Activated CD4-positive, alpha-beta T cell treated with anti-CD3 and anti-CD28 coated beads, Interleukin-2, amount 10 ng/mL, durations not matched to agents 7 days and 5 days (primary cell): Measurements from ENCODE around the gene MFAP4. TPM values are rescaled to one million over a fixed set of nuclear protein-coding genes. Genes with fewer than 3 reads are reported as not detected.

Experiments
- CTCF ChIA-PET: fragments of 350-600 bp; sonication (Branson Sonifier 250); formaldehyde crosslinking; loops from one replicate; lab custom pipeline; 2021; ENCODE audit warnings: antibody characterized with exemption; lab: Charles Lee
- POLR2A ChIA-PET: fragments of 350-600 bp; sonication (Branson Sonifier 250); formaldehyde crosslinking; loops from one replicate; lab custom pipeline; 2021; ENCODE audit warnings: antibody characterized with exemption; lab: Charles Lee
- DNase-seq: peaks from one replicate; pipeline ENCODE4 v3.0.0-alpha.2; 2020
- H3K27ac Mint-ChIP-seq: one replicate; pipeline ENCODE4 v1.8.0; 2021; ENCODE audit warnings: mild to moderate bottlenecking, moderate library complexity, mixed read lengths
- H3K27me3 Mint-ChIP-seq: one replicate; pipeline ENCODE4 v1.8.0; 2021; ENCODE audit warnings: mixed read lengths
- H3K36me3 Mint-ChIP-seq: one replicate; pipeline ENCODE4 v1.8.0; 2021; ENCODE audit warnings: low read depth, mixed read lengths
- H3K4me1 Mint-ChIP-seq: one replicate; pipeline ENCODE4 v1.8.0; 2021; ENCODE audit warnings: mixed read lengths
- H3K4me3 Mint-ChIP-seq: one replicate; pipeline ENCODE4 v1.8.0; 2021; ENCODE audit warnings: mild to moderate bottlenecking, moderate library complexity, mixed read lengths
- H3K9me3 Mint-ChIP-seq: one replicate; pipeline ENCODE4 v1.8.0; 2021; ENCODE audit warnings: mixed read lengths
- total RNA-seq, 2 experiments: library from RNA; stranded (reverse); gene quantifications; one replicate each; pipeline ENCODE4 v1.2.3, GENCODE V29; 2021

MFAP4 gene
- total RNA-seq, 2 experiments from 2014 or later, result not detected

DNA sequence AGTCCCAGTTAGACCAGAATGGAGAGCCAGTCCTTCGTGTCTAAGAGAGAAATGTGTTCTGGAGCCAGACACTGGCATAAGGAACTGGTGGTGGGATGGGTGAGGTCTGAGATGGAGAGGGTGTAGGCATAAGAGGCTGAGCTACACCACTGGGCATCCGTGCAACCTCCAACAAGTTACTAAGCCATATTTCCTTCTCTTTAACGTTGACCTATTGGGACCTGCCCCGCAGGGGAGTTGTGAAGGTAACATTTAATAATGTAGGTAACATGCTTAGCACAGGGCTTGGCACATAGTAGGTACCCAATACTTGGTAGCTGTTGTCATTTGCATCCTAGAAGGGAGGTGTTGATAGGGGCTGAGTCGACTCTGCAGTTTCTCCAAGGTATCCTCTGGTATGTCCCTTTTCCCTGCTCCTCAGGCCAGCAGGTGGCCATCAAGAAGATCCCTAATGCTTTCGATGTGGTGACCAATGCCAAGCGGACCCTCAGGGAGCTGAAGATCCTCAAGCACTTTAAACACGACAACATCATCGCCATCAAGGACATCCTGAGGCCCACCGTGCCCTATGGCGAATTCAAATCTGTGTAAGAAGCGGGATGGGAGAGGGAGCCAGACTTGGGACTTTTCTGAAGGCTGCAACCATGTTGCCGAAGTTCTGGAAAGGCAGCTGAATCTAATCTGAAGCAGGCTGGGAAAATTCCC, 7.5 kb downstream of the MFAP4 start:
- no peak for DNase-seq
- ChIA-PET POLR2A (no interaction called here), CTCF (interaction anchor here (0.6 to 2.9 kb wide), 2 partner anchors 16 to 537 kb away, joined by 4 to 37 read pairs; partner anchors contain the start of gene B9D1)
- Mint-ChIP-seq H3K4me1 (peaks cover 30% of the 10 kb centered on the region), H3K36me3 (peaks cover 39% of the 10 kb centered on the region), H3K9me3 (no peaks in the 10 kb centered on the region), H3K27ac (peak overlapping the region; percentile 75), H3K4me3 (peak overlapping the region; percentile 97), H3K27me3 (no peaks in the 10 kb centered on the region)

GRCh38 chr17:19378416-19379360, 8.3 kb downstream of the MFAP4 start, which contains the start of gene MAPK7:
TSS of gene MAPK7 (plus strand) at chr17:19378498. CDS start at chr17:19378901, 403 bp downstream.
- Mint-ChIP-seq H3K36me3 (peaks cover 33% of the 10 kb centered on the region), H3K4me1 (peaks cover 27% of the 10 kb centered on the region), H3K9me3 (no peaks in the 10 kb centered on the region), H3K27me3 (no peaks in the 10 kb centered on the region), H3K27ac (peak within 1 kb of the TSS; percentile 98), H3K4me3 (peak within 1 kb of the TSS; percentile 97)
- ChIA-PET CTCF (interaction anchor here (0.5 to 2.9 kb wide), 8 partner anchors 8 to 386 kb away, joined by 3 to 37 read pairs (median 4); partner anchors contain the start of genes B9D1 and MFAP4), POLR2A (interaction anchor here (0.8 to 0.9 kb wide), 2 partner anchors 10 to 13 kb away, joined by 3 read pairs; no protein-coding TSS in a partner anchor)
- DNase-seq, result no peak

DNA sequence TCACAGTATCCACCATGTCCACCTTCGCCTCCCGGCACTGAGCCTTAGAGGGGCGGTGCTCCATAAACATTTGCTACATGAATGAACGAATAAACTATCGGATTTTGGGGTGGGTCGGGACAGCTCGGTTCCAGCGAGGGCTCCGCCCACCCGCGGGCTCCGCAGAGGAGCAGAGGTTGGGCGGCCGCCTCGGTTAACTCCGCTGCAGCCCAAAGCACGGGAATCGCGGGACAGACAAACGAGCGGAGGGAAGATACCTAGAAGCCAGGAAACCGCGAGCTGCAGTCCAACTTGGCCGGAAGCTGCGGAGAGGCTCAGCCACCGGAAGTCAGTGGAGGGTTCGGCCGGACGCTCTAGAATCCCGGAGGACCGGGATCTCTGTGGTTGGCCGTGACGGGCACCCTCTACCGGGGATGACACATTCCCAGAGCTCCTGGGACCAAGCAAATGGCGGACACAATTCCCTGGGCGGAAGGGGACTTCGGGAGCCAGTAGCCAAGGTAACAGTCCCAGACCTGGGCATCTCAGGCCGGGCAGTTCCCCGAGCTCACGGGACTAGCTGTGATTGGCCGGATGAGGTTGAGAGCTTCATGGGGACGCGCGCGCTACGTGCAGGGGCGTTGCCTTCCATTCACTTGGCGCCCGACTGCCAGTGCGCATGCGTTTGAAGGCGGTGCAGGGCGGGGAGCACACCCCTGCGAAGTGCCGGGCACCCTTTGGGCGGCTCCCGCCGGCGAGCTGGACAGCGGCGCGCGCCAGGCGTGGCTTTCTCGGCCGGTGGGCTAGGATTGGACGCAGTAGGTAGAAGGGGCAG, 9.2 kb downstream of the MFAP4 start:
- DNase-seq, result peak; percentile 97
- peak overlapping the region; percentile 97 for H3K4me3 Mint-ChIP-seq
- H3K27me3 Mint-ChIP-seq, result no peaks in the 10 kb centered on the region
- peaks cover 30% of the 10 kb centered on the region for H3K36me3 Mint-ChIP-seq
- H3K27ac Mint-ChIP-seq, result peak overlapping the region; percentile 98
- ChIA-PET POLR2A (interaction anchor here (0.8 to 1.1 kb wide), 4 partner anchors 9 to 15 kb away, joined by 3 to 4 read pairs (median 3); partner anchors contain the start of gene B9D1), CTCF (interaction anchor here (0.5 to 2.9 kb wide), 9 partner anchors 9 to 493 kb away, joined by 3 to 37 read pairs (median 4); partner anchors contain the start of genes B9D1 and MFAP4)
- H3K4me1 Mint-ChIP-seq, result peaks cover 29% of the 10 kb centered on the region
- H3K9me3 Mint-ChIP-seq, result no peaks in the 10 kb centered on the region

DNA sequence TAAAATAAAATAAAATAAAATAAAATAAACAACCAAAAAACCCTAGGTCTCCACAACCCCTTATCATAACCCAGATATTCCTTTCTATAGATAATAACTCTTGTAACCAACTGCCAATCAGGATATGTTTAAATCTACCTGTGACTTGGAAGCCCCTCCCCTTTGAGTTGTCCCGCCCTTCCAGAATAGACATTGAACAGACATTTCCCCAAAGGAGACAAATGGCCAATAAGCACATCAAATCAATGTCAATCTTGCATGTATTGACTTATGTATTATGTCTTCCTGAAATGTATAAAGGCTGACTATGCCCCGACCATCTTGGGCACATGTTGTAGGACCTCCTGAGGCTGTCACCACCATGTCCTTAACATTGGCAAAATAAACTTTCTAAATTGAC, 10.2 kb downstream of the MFAP4 start:
- POLR2A ChIA-PET, result interaction anchor here (1.1 kb wide), 1 partner anchor 14 kb away, joined by 3 read pairs; the partner anchor contains the start of gene B9D1
- CTCF ChIA-PET, result interaction anchor here (0.9 to 1.6 kb wide), 2 partner anchors 12 to 494 kb away, joined by 3 to 6 read pairs; no protein-coding TSS in a partner anchor
- Mint-ChIP-seq H3K36me3 (peaks cover 25% of the 10 kb centered on the region), H3K9me3 (no peaks in the 10 kb centered on the region), H3K27me3 (no peaks in the 10 kb centered on the region), H3K4me3 (peak overlapping the region; percentile 97), H3K27ac (peak overlapping the region; percentile 98), H3K4me1 (peaks cover 39% of the 10 kb centered on the region)
- DNase-seq, result no peak

DNA sequence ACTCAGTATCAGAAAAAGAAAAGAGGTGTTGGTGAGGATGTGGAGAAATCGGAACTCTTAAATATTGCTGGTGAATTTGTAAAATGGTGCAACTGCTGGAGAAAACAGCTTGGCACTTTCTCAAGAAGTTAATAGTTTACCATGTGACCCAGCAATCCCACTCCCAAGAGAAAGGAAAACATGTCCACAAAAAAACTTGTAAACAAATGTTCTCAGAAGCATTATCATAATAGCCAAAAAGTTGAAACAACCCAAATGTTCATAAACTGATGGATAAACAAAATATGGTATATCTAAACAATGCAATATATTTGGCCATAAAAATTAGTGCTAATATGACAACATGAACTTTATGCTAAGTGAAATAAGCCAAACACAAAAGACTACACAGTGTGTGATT, 11.3 kb downstream of the MFAP4 start:
- H3K4me3 Mint-ChIP-seq, result no peak overlapping the region
- DNase-seq, result no peak
- peaks cover 21% of the 10 kb centered on the region for H3K36me3 Mint-ChIP-seq
- POLR2A ChIA-PET, result no interaction called here
- no peaks in the 10 kb centered on the region for H3K27me3 Mint-ChIP-seq
- H3K27ac Mint-ChIP-seq, result no peak overlapping the region
- H3K4me1 Mint-ChIP-seq, result peaks cover 49% of the 10 kb centered on the region
- CTCF ChIA-PET, result interaction anchor here (3.1 kb wide), 1 partner anchor 13 kb away, joined by 15 read pairs; the partner anchor contains the start of gene B9D1
- H3K9me3 Mint-ChIP-seq, result no peaks in the 10 kb centered on the region

- H3K9me3 Mint-ChIP-seq, result peaks cover 2% of the 10 kb centered on the region
- H3K27me3 Mint-ChIP-seq, result no peaks in the 10 kb centered on the region
- H3K36me3 Mint-ChIP-seq, result peaks cover 7% of the 10 kb centered on the region
- H3K27ac Mint-ChIP-seq, result no peak overlapping the region
- H3K4me3 Mint-ChIP-seq, result no peak overlapping the region
- no peak for DNase-seq
- peaks cover 59% of the 10 kb centered on the region for H3K4me1 Mint-ChIP-seq
- ChIA-PET CTCF (interaction anchor here (0.6 to 3.1 kb wide), 3 partner anchors 10 to 390 kb away, joined by 3 to 15 read pairs (median 3); partner anchors contain the start of gene B9D1), POLR2A (no interaction called here)
Observed at GRCh38 chr17:19374136-19374535, 12.9 kb downstream of the MFAP4 start.

DNA sequence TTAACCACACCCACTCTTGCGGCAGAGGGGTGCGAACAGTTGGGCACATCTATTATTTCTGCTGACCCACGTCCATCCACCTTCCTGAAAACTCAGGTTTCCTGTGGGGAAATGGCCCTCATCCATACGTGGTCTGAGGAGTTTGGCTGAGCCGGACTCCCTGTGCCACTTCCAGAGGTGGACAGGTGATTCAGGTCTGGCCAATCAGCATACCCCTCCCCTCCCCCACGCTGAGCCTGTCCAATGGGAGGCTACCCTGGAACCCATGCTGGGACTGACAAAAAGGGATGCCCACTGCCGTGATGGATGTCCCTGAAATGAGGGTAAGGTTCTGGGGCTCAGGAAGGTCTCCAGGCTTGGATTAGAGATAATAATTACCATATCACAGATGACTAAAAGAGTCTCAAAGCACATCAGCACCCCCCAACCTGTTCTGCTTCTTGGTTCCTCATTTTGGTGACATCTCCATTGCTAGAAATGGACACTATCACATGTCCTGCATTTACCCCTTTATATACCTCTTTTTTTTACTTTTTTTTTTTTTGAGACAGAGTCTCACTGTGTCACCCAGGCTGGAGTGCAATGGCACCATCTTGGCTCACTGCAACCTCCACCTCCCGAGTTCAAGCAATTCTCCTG, 14.0 kb downstream of the MFAP4 start:
- no peak overlapping the region for H3K4me3 Mint-ChIP-seq
- H3K27me3 Mint-ChIP-seq, result no peaks in the 10 kb centered on the region
- no peak for DNase-seq
- no peak overlapping the region for H3K27ac Mint-ChIP-seq
- peaks cover 9% of the 10 kb centered on the region for H3K36me3 Mint-ChIP-seq
- H3K9me3 Mint-ChIP-seq, result peaks cover 2% of the 10 kb centered on the region
- CTCF ChIA-PET, result interaction anchor here (1.9 kb wide), 1 partner anchor 10 kb away, joined by 7 read pairs; the partner anchor contains the start of gene B9D1
- POLR2A ChIA-PET, result no interaction called here
- peaks cover 67% of the 10 kb centered on the region for H3K4me1 Mint-ChIP-seq

DNA sequence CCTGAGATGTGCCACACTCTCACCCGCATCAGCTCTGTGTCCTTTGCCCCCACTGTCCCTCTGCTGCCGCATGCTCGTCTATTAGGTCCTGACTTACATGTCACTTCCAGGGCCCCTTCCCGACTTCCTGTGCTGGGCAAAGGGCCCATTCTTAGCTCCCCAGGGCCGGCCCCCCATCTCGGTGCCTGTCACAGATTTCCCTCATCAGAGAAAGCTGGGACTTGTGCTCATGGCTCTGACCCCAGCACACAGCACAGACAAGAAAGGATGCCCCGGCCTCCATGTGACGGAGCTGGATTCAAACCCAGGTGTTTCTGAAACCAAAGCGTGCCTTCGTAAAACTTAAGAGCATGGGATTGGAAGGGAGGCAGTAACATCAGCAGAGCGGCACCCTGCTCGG, 14.6 kb downstream of the MFAP4 start:
- POLR2A ChIA-PET, result no interaction called here
- H3K27ac Mint-ChIP-seq, result no peak overlapping the region
- H3K9me3 Mint-ChIP-seq, result peaks cover 2% of the 10 kb centered on the region

DNA sequence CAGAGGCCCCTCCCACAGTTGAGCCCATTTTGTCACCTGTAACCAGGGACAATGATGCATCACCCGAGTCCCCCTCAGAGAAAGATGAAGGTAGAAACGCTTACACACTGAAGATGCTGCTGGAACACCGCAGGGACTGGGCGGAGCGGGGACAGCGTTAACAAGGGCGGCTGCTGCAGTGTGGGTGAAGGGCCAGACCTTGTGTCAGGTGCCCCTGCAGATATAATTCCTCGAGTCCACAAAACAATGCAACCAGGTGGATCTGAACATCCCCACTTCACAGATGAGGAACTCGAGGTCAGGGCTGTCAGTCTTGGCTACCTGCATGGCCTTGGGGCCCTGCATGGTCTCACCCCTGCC, 15.0 kb downstream of the MFAP4 start:
- peaks cover 9% of the 10 kb centered on the region for H3K36me3 Mint-ChIP-seq
- ChIA-PET CTCF (interaction anchor here (0.6 to 1.9 kb wide), 3 partner anchors 9 to 552 kb away, joined by 3 to 7 read pairs (median 3); partner anchors contain the start of gene B9D1), POLR2A (no interaction called here)
- peak overlapping the region; percentile 95 for H3K27ac Mint-ChIP-seq
- no peaks in the 10 kb centered on the region for H3K27me3 Mint-ChIP-seq
- no peak overlapping the region for H3K4me3 Mint-ChIP-seq
- H3K9me3 Mint-ChIP-seq, result peaks cover 2% of the 10 kb centered on the region
- H3K4me1 Mint-ChIP-seq, result peaks cover 72% of the 10 kb centered on the region
- no peak for DNase-seq

More for the DNA sequence above, 14.6 kb downstream of the MFAP4 start:
- Mint-ChIP-seq H3K4me1 (peaks cover 73% of the 10 kb centered on the region), H3K27me3 (no peaks in the 10 kb centered on the region), H3K4me3 (no peak overlapping the region), H3K36me3 (peaks cover 9% of the 10 kb centered on the region)
- DNase-seq, result no peak
- CTCF ChIA-PET, result interaction anchor here (0.6 to 1.9 kb wide), 3 partner anchors 10 to 552 kb away, joined by 3 to 7 read pairs (median 3); partner anchors contain the start of gene B9D1

DNA sequence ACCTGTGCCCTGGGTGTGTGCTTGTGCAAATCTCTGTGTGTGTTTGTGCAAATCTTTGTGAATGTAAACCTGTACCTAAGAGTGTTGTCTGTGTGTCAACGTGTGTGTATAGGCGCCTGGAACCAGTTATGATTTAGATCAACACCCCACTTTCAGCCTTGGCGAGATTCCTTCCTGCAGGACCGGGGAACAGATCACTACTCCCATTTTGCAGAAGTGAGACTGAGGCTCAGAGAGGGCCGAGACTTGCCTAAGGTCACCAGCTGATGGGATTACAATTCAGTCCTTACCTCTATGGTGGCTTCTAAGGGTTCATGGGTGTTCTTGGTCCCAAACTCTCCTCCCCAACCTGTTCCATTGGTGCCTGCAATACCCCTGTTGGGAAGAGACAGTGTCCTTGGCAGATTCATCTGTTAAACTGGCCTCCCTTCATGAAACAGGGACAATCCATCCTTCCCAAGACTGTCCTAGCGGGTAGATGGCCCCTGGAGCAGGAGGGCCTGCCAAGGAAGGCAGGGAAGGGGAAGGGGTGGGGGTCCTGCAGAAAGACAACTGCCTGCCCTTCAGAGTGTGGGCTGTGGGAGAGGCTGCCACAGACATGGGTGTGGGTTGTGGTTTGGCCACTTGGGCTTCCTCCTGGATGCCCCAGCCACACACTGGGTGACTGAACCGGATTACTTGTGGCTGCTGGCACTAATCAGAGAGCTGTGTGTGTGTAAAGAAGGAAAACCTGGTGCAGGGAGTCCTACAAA, 15.6 kb downstream of the MFAP4 start:
- H3K27me3 Mint-ChIP-seq, result no peaks in the 10 kb centered on the region

More for the DNA sequence above, 15.6 kb downstream of the MFAP4 start:
- H3K27ac Mint-ChIP-seq, result peak overlapping the region; percentile 95
- peak overlapping the region; percentile 55 for H3K4me3 Mint-ChIP-seq
- H3K9me3 Mint-ChIP-seq, result peaks cover 2% of the 10 kb centered on the region
- peaks cover 9% of the 10 kb centered on the region for H3K36me3 Mint-ChIP-seq
- CTCF ChIA-PET, result interaction anchor here (0.6 to 1.9 kb wide), 3 partner anchors 9 to 551 kb away, joined by 3 to 7 read pairs (median 3); partner anchors contain the start of gene B9D1
- no peak for DNase-seq
- H3K4me1 Mint-ChIP-seq, result peaks cover 72% of the 10 kb centered on the region
- POLR2A ChIA-PET, result no interaction called here
